ENCODE results near the gene PCBP3. TPM values are rescaled to one million over a fixed set of nuclear protein-coding genes. Genes with fewer than 3 reads are reported as not detected.
A peak's percentile ranks its signal among the peaks of the same experiment; 100 is the strongest.

The PCBP3 gene
- total and polyA plus RNA-seq, 2 donors from 2014 or later: 2.3 to 5.4 TPM

DNA sequence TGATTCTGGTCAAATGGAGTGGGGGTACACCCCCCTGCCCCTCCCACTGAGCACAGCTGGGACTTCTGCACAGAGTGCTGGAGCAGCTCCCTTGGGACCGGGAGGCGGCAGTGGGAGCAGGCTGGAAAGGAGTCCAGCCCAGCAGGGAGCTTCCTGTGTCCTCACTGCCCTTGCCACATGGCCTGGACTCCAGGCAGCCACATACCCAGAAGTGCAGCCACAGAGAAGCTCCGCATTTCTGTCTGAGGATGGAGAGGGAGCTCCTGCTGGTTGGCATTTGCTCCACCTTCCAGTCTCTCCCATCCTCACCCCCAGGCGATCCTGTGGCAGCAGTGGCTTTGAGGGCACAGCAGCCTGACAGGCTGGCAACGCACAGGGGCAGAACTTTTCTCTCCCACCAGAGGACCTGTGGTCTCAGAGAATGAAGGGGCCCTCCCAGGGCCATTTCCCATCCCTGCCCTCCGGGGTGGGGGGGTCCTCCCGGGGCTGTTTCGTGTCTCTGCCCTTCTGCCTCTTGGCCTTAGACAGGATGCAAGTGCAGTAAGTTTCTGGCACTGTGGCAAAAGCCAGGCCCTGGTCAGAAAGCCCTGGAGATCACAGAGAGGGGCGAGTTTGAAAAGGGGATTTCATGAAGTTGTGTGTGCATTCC lies 234.4 kb downstream of the PCBP3 start:
- Histone ChIP-seq H3K4me1 (ENCODE audit: control insufficient read depth in 2 of 3, insufficient read depth in 2 of 3, low read depth in 1 of 3, low read length in 3 of 3) (peaks cover 0 to 4% (median 0%) of the 10 kb centered on the region in 3 donors), H3K9ac (ENCODE audit: low read length in 3 of 3) (no peak overlapping the region), H3K9me3 (ENCODE audit: control insufficient read depth in 2 of 3, insufficient read depth in 1 of 3, low read length in 3 of 3) (no peaks in the 10 kb centered on the region), H3K27ac (ENCODE audit: low read depth in 2 of 2, low read length in 2 of 2) (no peak overlapping the region), H3K36me3 (ENCODE audit: control insufficient read depth in 2 of 3, insufficient read depth in 3 of 3, low read length in 3 of 3) (no peaks in the 10 kb centered on the region), H3K4me3 (ENCODE audit: low read length in 3 of 3) (no peak overlapping the region), H3K27me3 (ENCODE audit: control insufficient read depth, insufficient read depth, low read length) (peaks cover 3% of the 10 kb centered on the region)
- intact Hi-C loops (cut with DNase I): no loop called here
- TF ChIP-seq, protein P1, sequence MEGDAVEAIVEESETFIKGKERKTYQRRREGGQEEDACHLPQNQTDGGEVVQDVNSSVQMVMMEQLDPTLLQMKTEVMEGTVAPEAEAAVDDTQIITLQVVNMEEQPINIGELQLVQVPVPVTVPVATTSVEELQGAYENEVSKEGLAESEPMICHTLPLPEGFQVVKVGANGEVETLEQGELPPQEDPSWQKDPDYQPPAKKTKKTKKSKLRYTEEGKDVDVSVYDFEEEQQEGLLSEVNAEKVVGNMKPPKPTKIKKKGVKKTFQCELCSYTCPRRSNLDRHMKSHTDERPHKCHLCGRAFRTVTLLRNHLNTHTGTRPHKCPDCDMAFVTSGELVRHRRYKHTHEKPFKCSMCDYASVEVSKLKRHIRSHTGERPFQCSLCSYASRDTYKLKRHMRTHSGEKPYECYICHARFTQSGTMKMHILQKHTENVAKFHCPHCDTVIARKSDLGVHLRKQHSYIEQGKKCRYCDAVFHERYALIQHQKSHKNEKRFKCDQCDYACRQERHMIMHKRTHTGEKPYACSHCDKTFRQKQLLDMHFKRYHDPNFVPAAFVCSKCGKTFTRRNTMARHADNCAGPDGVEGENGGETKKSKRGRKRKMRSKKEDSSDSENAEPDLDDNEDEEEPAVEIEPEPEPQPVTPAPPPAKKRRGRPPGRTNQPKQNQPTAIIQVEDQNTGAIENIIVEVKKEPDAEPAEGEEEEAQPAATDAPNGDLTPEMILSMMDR (IDR thresholded peaks at IDR 0.05; ENCODE audit: borderline replicate concordance, extremely low read depth, insufficient read depth): no peak
- DNase-seq (peak in 2 of 5 donors; percentile 38 to 59), FAIRE-seq (no peak)

DNA sequence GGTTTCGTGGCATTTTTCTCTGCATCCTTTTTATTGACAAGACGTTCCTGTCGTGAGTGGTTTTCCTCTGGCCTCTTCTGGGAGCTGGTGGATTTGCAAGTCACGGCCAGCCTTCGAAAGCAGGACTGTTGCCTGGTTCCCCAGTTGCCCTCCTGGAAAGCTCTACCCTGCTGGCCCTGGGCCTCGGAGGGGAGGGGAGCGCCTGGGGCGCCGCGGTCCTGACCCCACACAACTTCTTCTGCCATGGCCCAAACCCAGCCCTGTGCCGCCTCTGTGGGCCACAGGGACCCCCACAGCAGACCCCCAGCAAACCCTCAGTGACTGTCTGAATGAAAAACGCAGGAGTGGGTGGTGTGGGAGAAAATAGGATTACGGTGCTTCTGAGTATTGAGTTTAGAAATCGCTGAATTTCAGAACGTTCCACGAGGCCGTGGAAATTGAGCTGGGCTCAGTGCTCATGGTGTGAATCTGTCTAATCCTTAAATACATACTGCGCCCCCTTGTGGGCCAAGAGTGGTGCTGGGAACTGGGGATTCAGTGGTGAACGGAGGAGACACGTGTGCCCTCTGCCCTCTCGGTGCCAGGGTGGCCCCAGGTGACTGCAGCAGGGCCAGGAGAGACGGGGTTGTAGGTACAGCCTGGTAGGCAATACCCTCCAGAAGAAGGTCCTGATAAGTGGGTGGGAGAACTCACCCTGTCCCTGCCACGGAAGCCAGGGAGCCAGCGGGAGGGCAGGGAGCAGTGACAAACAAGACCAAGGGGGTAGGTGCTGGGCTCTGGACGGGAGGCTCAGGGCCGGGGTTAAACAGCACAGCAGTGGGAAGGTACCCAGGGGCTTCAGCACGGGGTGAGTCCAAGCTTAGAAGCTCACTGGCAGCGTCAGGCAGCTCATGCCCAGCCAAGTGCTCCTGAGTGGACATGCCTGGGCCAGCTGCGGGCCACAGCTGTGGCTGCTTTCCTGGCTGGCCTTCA lies 236.9 kb downstream of the PCBP3 start:
- no peak for FAIRE-seq
- peak; percentile 70 to 89 (median 79) for DNase-seq
- TF ChIP-seq, protein P1 (IDR thresholded peaks at IDR 0.05; ENCODE audit: borderline replicate concordance, extremely low read depth, insufficient read depth): peak; percentile 29
- intact Hi-C loops (cut with DNase I): no loop called here
- Histone ChIP-seq H3K4me1 (ENCODE audit: control insufficient read depth in 2 of 3, insufficient read depth in 2 of 3, low read depth in 1 of 3, low read length in 3 of 3) (peaks cover 0 to 4% (median 0%) of the 10 kb centered on the region in 3 donors), H3K27ac (ENCODE audit: low read depth in 2 of 2, low read length in 2 of 2) (no peak overlapping the region), H3K9me3 (ENCODE audit: control insufficient read depth in 2 of 3, insufficient read depth in 1 of 3, low read length in 3 of 3) (no peaks in the 10 kb centered on the region), H3K27me3 (ENCODE audit: control insufficient read depth, insufficient read depth, low read length) (no peaks in the 10 kb centered on the region), H3K4me3 (ENCODE audit: low read length in 3 of 3) (no peak overlapping the region), H3K9ac (ENCODE audit: low read length in 3 of 3) (no peak overlapping the region), H3K36me3 (ENCODE audit: control insufficient read depth in 2 of 3, insufficient read depth in 3 of 3, low read length in 3 of 3) (no peaks in the 10 kb centered on the region)

DNA sequence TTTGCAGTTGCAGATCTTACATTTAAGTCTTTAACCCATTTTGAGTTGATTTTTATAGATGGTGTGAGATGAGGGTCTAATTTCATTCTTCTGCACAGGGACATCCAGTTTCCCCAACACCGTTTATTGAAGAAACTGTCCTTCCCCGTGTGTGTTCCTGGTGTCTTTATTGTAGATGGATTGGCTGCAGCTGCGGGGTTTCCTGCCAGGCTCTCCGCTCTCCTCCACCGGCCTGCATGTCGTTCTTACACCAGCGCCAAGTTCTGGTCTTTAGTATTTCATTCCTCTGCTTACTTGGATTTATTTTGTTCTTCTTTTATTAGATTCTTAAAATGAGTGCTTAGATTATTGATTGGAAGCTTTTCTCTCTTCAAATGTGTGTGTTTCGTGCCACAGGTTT lies 239.1 kb downstream of the PCBP3 start:
- no peaks in the 10 kb centered on the region for H3K4me1 ChIP-seq (ENCODE audit: control insufficient read depth in 2 of 3, insufficient read depth in 2 of 3, low read depth in 1 of 3, low read length in 3 of 3)
- TF ChIP-seq, protein P1 (IDR thresholded peaks at IDR 0.05; ENCODE audit: borderline replicate concordance, extremely low read depth, insufficient read depth): no peak
- no peak overlapping the region for H3K27ac ChIP-seq (ENCODE audit: low read depth in 2 of 2, low read length in 2 of 2)
- no peaks in the 10 kb centered on the region for H3K27me3 ChIP-seq (ENCODE audit: control insufficient read depth, insufficient read depth, low read length)
- peak in 1 of 5 donors; percentile 18 for DNase-seq
- intact Hi-C loops (cut with DNase I): no loop called here
- H3K9ac ChIP-seq (ENCODE audit: low read length in 3 of 3): no peak overlapping the region
- H3K4me3 ChIP-seq (ENCODE audit: low read length in 3 of 3): no peak overlapping the region
- H3K9me3 ChIP-seq (ENCODE audit: control insufficient read depth in 2 of 3, insufficient read depth in 1 of 3, low read length in 3 of 3): no peaks in the 10 kb centered on the region
- H3K36me3 ChIP-seq (ENCODE audit: control insufficient read depth in 2 of 3, insufficient read depth in 3 of 3, low read length in 3 of 3): no peaks in the 10 kb centered on the region
- no peak for FAIRE-seq

Measured in kidney (tissue), 14 donors.